ENCODE data around the gene WWOX. TPM values are rescaled to one million over a fixed set of nuclear protein-coding genes. Genes with fewer than 3 reads are reported as not detected.
A peak's percentile ranks its signal among the peaks of the same experiment; 100 is the strongest.

The WWOX gene
- total RNA-seq, 1 donor from 2014 or later = 28.2 TPM

DNA sequence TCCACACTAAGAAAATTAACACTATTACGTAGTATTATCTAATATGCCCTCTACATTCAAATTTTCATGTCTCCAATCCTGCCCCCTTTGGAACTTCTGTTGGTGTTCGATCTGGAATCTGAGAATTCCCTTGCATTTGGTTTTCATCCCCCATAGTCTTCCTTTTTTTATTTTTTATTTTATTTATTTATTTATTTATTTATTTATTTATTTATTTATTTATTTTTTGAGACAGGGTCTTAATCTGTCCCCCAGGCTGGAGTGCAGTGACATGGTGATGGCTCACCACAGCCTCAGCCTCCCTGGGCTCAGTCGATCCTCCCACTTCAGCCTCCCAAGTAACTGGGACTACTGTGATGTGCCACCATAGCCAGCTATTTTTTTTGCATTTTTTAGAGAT is 911.8 kb downstream of the WWOX start:
- no peak for DNase-seq (ENCODE audit: extremely low spot score, unreplicated experiment)
- Mint-ChIP-seq H3K9me3 (peaks cover 4% of the 10 kb centered on the region), H3K4me3 (no peak overlapping the region), H3K36me3 (no peaks in the 10 kb centered on the region), H3K4me1 (ENCODE audit: unreplicated experiment) (peaks cover 15% of the 10 kb centered on the region), H3K27ac (no peak overlapping the region), H3K27me3 (peaks cover 4% of the 10 kb centered on the region)
- TF ChIP-seq, protein P1, sequence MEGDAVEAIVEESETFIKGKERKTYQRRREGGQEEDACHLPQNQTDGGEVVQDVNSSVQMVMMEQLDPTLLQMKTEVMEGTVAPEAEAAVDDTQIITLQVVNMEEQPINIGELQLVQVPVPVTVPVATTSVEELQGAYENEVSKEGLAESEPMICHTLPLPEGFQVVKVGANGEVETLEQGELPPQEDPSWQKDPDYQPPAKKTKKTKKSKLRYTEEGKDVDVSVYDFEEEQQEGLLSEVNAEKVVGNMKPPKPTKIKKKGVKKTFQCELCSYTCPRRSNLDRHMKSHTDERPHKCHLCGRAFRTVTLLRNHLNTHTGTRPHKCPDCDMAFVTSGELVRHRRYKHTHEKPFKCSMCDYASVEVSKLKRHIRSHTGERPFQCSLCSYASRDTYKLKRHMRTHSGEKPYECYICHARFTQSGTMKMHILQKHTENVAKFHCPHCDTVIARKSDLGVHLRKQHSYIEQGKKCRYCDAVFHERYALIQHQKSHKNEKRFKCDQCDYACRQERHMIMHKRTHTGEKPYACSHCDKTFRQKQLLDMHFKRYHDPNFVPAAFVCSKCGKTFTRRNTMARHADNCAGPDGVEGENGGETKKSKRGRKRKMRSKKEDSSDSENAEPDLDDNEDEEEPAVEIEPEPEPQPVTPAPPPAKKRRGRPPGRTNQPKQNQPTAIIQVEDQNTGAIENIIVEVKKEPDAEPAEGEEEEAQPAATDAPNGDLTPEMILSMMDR (conservative IDR thresholded peaks at IDR 0.05) = no peak

DNA sequence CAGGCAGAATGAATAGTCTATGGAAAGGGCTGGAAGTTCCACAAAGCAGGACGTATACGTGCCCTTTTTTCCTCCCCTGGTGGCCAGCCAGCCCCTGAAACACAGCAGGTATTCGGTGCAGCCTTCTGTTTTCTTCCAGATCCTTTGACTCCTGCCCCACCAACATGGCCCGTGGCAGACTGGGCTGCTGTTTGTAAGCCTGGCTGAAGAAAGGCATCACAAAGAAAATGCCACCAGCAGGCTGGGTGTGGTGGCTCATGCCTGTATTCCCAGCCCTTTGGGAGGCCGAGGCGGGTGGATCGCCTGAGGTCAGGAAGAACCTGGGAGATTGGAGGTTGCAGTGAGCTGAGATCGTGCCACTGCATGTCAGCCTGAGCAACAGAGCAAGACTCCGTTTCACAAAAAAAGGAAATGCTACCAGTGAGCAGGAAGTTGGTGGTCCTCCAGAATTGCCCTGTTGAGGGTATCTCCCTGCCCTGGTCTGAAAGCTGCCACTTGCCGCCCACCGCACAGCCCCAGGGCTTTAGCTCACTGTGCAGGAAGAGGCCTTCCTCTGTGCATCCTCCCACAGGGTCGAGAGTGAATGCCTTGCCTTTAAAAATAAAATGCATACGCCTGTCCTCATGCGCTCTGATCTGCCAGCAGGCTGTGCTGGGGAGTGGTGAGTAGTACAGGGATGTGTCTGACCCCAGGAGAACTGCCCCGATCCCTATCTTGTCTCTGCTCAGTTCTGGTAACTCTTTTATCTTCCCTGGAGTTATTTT is 913.4 kb downstream of the WWOX start:
- peaks cover 4% of the 10 kb centered on the region for H3K27me3 Mint-ChIP-seq
- no peaks in the 10 kb centered on the region for H3K9me3 Mint-ChIP-seq
- no peak overlapping the region for H3K4me3 Mint-ChIP-seq

DNA sequence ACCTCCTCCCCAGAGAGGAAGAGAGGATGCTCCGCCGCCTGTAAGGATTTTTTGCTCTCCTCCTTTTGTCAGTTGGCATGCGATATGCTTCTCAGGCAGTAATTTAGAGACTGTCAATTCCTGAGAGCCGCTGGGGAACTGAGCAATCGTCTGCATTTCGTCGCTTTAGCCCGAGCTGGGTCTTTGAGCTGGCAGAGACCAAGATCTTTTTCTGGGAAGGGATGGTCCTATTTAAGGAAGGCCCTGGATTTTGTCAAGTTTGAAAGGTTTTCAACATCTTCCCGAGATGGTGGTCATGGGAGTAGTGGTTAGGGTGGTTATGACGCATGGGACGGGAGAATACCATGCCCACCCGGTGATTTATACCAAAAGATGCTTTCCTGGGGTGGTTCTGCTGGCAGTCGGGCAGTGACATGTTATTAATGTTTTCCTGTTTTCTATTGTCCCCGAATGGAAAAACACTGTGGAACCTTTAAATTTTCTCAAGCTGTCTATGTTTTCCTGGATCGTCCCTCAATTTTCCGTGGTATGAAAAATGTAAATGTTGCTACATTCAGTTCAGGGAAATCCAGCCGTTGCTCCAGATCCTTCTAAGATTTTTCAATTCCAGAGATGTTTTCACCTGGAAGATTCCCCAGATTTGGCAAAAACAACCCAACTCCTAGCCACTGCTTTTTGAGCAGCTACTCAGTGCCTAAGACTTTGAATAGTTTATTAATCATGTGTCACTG is 914.6 kb downstream of the WWOX start:
- H3K4me1 Mint-ChIP-seq (ENCODE audit: unreplicated experiment) = peaks cover 11% of the 10 kb centered on the region
- peaks cover 4% of the 10 kb centered on the region for H3K27me3 Mint-ChIP-seq
- no peak overlapping the region for H3K4me3 Mint-ChIP-seq
- H3K9me3 Mint-ChIP-seq = no peaks in the 10 kb centered on the region
- no peak overlapping the region for H3K27ac Mint-ChIP-seq
- no peak for DNase-seq (ENCODE audit: extremely low spot score, unreplicated experiment)
- TF ChIP-seq, protein P1 (conservative IDR thresholded peaks at IDR 0.05) = no peak
- H3K36me3 Mint-ChIP-seq = no peaks in the 10 kb centered on the region

More for the DNA sequence above, 913.4 kb downstream of the WWOX start:
- Mint-ChIP-seq H3K27ac (peak overlapping the region; percentile 39), H3K36me3 (no peaks in the 10 kb centered on the region), H3K4me1 (ENCODE audit: unreplicated experiment) (peaks cover 15% of the 10 kb centered on the region)
- TF ChIP-seq, protein P1 (conservative IDR thresholded peaks at IDR 0.05) = no peak
- no peak for DNase-seq (ENCODE audit: extremely low spot score, unreplicated experiment)

DNA sequence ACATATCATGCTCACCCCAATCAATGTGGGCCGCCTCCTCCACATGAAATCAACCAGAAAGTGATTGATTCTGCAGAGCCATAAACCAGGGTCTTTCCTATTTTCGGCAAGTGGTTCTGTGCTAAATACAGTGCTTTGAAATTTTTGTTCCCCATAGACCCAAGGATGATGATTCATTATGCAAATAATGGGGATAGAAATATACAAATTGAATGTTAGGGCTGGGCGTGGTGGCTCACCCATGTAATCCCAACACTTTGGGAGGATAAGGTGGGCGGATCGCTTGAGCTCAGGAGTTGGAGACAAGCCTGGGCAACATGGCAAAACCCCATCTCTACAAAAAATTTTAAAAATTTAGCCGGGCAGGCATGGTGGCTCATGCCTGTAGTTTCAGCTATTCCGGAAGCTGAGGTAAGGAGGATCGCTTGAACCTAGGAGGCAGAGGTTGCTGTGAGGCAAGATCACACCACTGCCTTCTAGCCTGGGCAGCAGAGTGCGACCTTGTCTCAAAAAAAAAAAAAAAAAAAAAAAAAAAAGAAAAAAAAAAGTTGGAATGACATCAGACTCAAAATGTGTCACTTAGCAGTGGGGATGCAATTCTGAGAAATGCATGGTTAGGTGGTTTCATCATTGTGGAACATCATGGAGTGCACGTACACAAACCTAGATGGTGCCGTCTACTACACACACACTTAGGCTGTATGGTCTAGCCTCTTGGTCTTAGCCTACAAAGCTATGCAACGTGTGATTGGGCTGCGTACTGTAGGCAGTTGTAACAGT is 919.4 kb downstream of the WWOX start:
- H3K27ac Mint-ChIP-seq = no peak overlapping the region
- H3K4me1 Mint-ChIP-seq (ENCODE audit: unreplicated experiment) = peaks cover 12% of the 10 kb centered on the region
- TF ChIP-seq, protein P1 (conservative IDR thresholded peaks at IDR 0.05) = no peak
- H3K27me3 Mint-ChIP-seq = no peaks in the 10 kb centered on the region
- no peaks in the 10 kb centered on the region for H3K9me3 Mint-ChIP-seq
- no peaks in the 10 kb centered on the region for H3K36me3 Mint-ChIP-seq
- DNase-seq (ENCODE audit: extremely low spot score, unreplicated experiment) = no peak
- no peak overlapping the region for H3K4me3 Mint-ChIP-seq

DNA sequence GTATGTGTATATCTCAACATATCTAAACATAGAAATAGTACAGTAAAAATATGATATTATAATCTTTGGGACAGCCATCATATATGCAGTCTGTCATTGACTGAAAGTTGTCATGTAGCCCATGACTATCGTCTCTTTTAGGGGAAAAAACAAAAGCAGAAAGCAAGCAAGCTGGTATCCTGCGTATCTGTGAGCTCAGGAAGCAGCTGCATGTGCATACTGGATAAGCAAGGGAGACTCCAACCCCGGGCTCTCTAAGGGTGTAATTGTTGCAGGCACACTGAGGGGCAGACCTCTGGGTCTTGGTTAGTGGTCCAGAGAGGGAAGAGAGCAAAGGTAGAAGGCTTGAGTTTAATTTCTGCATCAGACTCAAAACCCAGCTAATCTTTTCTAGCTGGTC is 920.0 kb downstream of the WWOX start:
- TF ChIP-seq, protein P1 (conservative IDR thresholded peaks at IDR 0.05) = no peak
- no peaks in the 10 kb centered on the region for H3K27me3 Mint-ChIP-seq
- H3K4me1 Mint-ChIP-seq (ENCODE audit: unreplicated experiment) = peaks cover 10% of the 10 kb centered on the region
- no peak overlapping the region for H3K27ac Mint-ChIP-seq
- no peak for DNase-seq (ENCODE audit: extremely low spot score, unreplicated experiment)
- H3K4me3 Mint-ChIP-seq = no peak overlapping the region
- H3K36me3 Mint-ChIP-seq = no peaks in the 10 kb centered on the region
- no peaks in the 10 kb centered on the region for H3K9me3 Mint-ChIP-seq
